Kidney (tissue), 14 donors: ENCODE measurements around the gene HSD17B10. TPM values are rescaled to one million over a fixed set of nuclear protein-coding genes. Genes with fewer than 3 reads are reported as not detected.

ENCODE experiments used
- DNase-seq, 5 donors: peaks; one replicate each; pipeline ENCODE4 v3.0.0-alpha.2; 2013 to 2020
- FAIRE-seq: peaks from 2 replicates; lab custom pipeline; 2012; peaks lifted over from hg19 to GRCh38; lab: Jason Lieb, UNC
- H3K27ac ChIP-seq, 2 donors: one replicate each; pipeline ENCODE4 v1.7.0; 2013; ENCODE audit warnings: low read depth in 2 of 2, low read length in 2 of 2, inconsistent platforms in 1 of 2
- H3K27me3 ChIP-seq: one replicate; pipeline ENCODE4 v1.7.1; 2013; ENCODE audit warnings: low read length, inconsistent platforms; ENCODE audit not compliant: control insufficient read depth, insufficient read depth
- H3K36me3 ChIP-seq, 3 donors: one replicate each; pipeline versions ENCODE4 v1.7.0 to v1.7.1; 2013; ENCODE audit warnings: low read length in 3 of 3, control low read depth in 1 of 3, inconsistent platforms in 1 of 3; ENCODE audit not compliant: insufficient read depth in 3 of 3, control insufficient read depth in 2 of 3
- H3K4me1 ChIP-seq, 3 donors: one replicate each; pipeline versions ENCODE4 v1.7.0 to v1.7.1; 2013; ENCODE audit warnings: low read length in 3 of 3, inconsistent platforms in 1 of 3, low read depth in 1 of 3; ENCODE audit not compliant: control insufficient read depth in 2 of 3, insufficient read depth in 2 of 3
- H3K4me3 ChIP-seq, 3 donors: one replicate each; pipeline versions ENCODE4 v1.7.0 to v1.8.1; 2013; ENCODE audit warnings: low read length in 3 of 3, control low read depth in 1 of 3, inconsistent platforms in 1 of 3
- H3K9ac ChIP-seq, 3 donors: one replicate each; pipeline versions ENCODE4 v1.7.0 to v1.7.1; 2013; ENCODE audit warnings: low read length in 3 of 3, control low read depth in 1 of 3, inconsistent platforms in 1 of 3
- H3K9me3 ChIP-seq, 3 donors: one replicate each; pipeline versions ENCODE4 v1.7.0 to v1.7.1; 2013; ENCODE audit warnings: low read length in 3 of 3, control low read depth in 1 of 3, inconsistent platforms in 1 of 3; ENCODE audit not compliant: control insufficient read depth in 2 of 3, insufficient read depth in 1 of 3
- CTCF ChIP-seq: IDR thresholded peaks from 3 replicates; pipeline ENCODE4 v1.5.1; 2012; ENCODE audit warnings: mild to moderate bottlenecking, moderate library complexity, borderline replicate concordance; ENCODE audit not compliant: insufficient read depth; ENCODE audit errors: extremely low read depth
- intact Hi-C: fragments of 100-400 bp; cut with DNase I; formaldehyde crosslinking; loops from one replicate; pipeline ENCODE4 v1.11.1; 2022
- polyA plus RNA-seq: library from polyadenylated mRNA; stranded (reverse); fragments of 350-450 nt; fragmentation: Illumina TruSeq; extraction: RNeasy Lipid Tissue Mini Kit (QIAGEN cat#74804); gene quantifications from one replicate; pipeline ENCODE4 v1.2.3, GENCODE V29; 2014; ENCODE audit warnings: low read depth, low replicate concordance; ENCODE audit not compliant: insufficient read depth
- total RNA-seq: library from RNA; stranded (reverse); fragmentation: NEBNext Ultra II Directional; extraction: Animal tissue kit (Norgen Biotek cat#: 25700); gene quantifications from one replicate; pipeline ENCODE4 v1.2.1, GENCODE V29; 2021
- donor health status: control.
- donor health status: control.
- donor health status: control.
- donor health status: control.
- donor health status: control.
- donor health status: DM: yes; HTN: yes; CAD: no.
- donor health status: Normal renal cell carcinoma (clear cell type).

Gene HSD17B10
- total and polyA plus RNA-seq, 2 donors from 2014 or later, result 95.2 to 255 TPM

GRCh38 chrX:53412446-53412845 lies 21.7 kb downstream of the HSD17B10 start:
- DNase-seq, result no peak
- TF ChIP-seq CTCF, result no peak
- H3K4me3 ChIP-seq, result no peak overlapping the region
- FAIRE-seq, result no peak
- intact Hi-C loops, result no loop called here
- no peaks in the 10 kb centered on the region for H3K27me3 ChIP-seq
- H3K9me3 ChIP-seq, result no peaks in the 10 kb centered on the region
- no peaks in the 10 kb centered on the region for H3K4me1 ChIP-seq
- H3K9ac ChIP-seq, result no peak overlapping the region
- H3K27ac ChIP-seq, result no peak overlapping the region
- H3K36me3 ChIP-seq, result peaks cover 4 to 33% (median 10%) of the 10 kb centered on the region in 3 donors

GRCh38 chrX:53403535-53403934 lies 30.6 kb downstream of the HSD17B10 start:
- H3K4me1 ChIP-seq, result no peaks in the 10 kb centered on the region
- TF ChIP-seq CTCF, result no peak
- DNase-seq, result no peak
- no peak overlapping the region for H3K27ac ChIP-seq
- no peaks in the 10 kb centered on the region for H3K27me3 ChIP-seq
- H3K36me3 ChIP-seq, result peaks cover 7 to 37% (median 12%) of the 10 kb centered on the region in 3 donors
- no peaks in the 10 kb centered on the region for H3K9me3 ChIP-seq
- no peak overlapping the region for H3K4me3 ChIP-seq
- intact Hi-C loops, result no loop called here
- FAIRE-seq, result no peak
- H3K9ac ChIP-seq, result no peak overlapping the region

- intact Hi-C loops, result no loop called here
- no peak overlapping the region for H3K27ac ChIP-seq
- no peaks in the 10 kb centered on the region for H3K9me3 ChIP-seq
- peaks cover 0 to 8% (median 6%) of the 10 kb centered on the region in 3 donors for H3K36me3 ChIP-seq
- no peak for TF ChIP-seq CTCF
- H3K9ac ChIP-seq, result no peak overlapping the region
- FAIRE-seq, result no peak
- H3K4me1 ChIP-seq, result no peaks in the 10 kb centered on the region
- H3K4me3 ChIP-seq, result no peak overlapping the region
- H3K27me3 ChIP-seq, result no peaks in the 10 kb centered on the region
- DNase-seq, result no peak
Observed at GRCh38 chrX:53398216-53398615, 36.0 kb downstream of the HSD17B10 start.

GRCh38 chrX:53395605-53396298 lies 38.4 kb downstream of the HSD17B10 start:
- FAIRE-seq, result no peak
- Histone ChIP-seq H3K9ac (no peak overlapping the region), H3K27me3 (no peaks in the 10 kb centered on the region), H3K4me3 (no peak overlapping the region), H3K9me3 (no peaks in the 10 kb centered on the region), H3K4me1 (no peaks in the 10 kb centered on the region), H3K27ac (no peak overlapping the region), H3K36me3 (peaks cover 0 to 2% (median 0%) of the 10 kb centered on the region in 3 donors)
- no peak for DNase-seq
- no peak for TF ChIP-seq CTCF
- intact Hi-C loops, result no loop called here
